Stimulated activated CD4-positive, alpha-beta T cell treated with anti-CD3 and anti-CD28 coated beads, Interleukin-4, amount 100 ng/mL, for 48 hours (primary cell): ENCODE measurements around the gene STPG1.
A peak's percentile ranks its signal among the peaks of the same experiment; 100 is the strongest.

ENCODE experiments used
- DNase-seq, 2 donors: peaks; one replicate each; pipeline ENCODE4 v3.0.0-alpha.2; 2020; ENCODE audit warnings: low read depth in 2 of 2

The STPG1 gene

DNA sequence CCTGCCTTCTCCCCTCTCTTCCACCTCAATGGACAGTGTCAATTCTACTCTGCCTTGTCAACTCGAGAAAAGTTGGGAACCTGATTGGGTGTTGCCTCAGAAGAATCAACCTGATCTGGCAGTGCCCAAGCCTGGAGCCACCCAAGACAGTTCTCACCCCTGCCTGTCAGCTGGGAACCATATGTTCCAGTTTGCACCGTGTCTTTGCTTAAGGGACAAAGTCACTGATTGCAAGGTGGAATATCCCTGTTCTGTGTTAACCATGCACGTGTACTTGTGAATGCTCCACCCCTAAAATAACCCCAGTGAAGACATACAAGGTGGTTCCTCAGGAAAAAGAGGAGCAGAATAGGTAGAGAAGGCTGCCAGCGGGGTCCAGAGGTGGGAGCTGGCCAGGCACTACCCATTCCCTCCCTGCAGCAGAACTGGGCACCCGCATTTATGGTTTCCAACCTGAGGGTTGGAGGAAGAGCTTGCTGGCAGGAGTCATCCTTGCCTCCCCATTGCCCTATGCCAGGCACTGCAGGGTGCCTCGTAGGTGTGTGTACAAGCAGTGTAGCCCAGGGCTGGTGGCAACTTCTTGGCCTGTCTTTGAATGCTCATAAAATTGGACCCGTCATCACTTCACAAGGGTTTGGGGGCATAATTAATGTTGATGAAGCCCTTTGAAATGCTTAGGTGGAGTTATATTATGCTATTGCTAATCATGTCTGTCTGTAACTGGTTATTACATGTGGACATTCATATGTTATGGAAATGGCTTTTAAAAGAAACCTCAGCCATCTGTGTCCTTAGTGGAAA, 13.4 kb upstream of the STPG1 start:
- no peak for DNase-seq

DNA sequence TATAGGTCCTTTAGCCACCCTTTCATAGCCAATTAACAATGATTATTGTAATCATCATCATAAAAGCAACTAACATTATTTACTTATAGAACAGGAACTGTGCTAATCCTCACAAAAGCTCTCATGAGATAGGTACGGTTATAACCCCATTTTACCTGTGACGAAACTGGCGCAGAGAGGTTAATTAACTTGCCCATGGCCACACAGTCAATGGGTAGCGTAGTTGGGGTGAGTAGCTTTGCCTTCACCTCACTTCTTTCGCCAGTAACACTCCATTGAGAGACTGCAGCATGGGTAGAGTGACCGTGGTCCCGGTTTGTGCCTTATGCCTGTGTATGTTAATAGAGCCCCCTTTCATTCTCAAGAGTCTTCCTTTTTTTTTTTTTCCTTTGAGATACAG, 12.3 kb upstream of the STPG1 start:
- no peak for DNase-seq

DNA sequence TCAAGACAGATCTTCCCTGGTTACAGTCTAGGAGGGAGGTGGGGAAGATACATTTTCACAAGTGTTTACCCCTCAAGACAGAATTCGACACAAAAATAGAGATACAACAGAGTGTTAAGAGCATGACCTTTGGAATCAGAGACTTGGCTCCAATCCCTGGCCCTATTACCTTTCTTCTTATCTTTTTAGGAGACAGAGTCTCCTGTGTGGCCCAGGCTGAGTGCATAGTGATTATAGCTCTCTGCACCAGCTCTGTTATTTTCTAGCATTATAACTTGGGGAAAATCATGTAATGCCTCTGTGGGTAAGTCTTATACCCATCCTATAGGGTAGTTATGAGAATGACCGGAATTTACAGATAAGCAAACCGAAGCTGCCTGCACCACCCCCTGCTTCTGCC, 11.9 kb upstream of the STPG1 start:
- no peak for DNase-seq

DNA sequence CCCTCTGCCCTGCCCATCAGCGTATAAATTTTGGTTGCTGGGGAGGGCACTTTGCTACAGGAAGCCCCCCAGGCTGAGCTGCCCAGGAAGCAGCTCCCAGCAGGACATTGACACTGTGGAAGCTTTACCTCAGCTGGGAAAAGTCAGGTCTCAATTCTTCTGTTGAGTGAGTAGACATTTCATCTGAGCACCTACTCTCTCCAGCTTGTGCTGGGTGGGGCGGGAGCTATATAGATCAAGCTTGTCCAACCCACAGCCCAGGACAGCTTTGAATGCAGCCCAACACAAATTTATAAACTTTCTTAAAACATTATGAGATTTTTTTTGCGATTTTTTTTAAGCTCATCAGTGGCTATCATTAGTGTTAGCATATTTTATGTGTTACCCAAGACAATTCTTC, 11.4 kb upstream of the STPG1 start:
- no peak for DNase-seq

DNA sequence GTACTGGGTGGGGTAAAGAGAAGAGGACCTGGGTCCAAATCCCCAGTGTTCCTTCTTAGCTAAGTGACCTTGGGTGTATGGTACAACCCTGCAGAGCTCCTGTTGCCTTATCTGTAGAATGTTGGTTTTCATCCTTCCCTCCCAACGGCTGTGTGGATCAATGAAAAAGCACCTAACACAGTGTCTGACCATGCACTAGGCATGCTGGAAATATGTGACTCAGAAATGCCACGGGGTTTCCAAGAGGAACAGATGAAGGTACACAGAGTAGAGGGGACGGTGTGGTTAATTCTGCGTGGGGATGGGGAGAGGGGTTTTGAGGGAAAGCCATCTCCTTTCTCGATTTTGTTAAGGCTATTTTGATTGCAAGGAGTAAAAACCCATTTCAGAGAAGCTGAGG, 10.6 kb upstream of the STPG1 start:
- no peak for DNase-seq

DNA sequence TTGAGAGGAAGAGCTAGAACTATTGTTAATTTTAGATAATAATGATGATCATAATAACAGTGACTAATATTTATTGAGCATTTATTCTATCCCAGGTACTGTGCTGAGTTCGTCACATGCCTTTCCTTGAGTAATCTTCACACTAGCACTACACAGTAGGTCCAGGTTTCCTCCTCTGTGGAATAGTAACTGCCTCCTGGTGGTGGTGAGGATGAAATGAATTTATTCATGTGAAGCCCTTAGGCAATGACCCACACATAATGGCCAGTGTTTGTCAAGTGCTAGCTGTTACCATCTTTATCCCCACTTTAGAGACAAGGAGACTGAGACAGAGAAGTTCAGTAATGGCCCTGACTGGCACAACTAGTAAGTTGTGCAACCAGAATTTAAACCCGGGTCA, 7.9 kb upstream of the STPG1 start:
- no peak for DNase-seq

DNA sequence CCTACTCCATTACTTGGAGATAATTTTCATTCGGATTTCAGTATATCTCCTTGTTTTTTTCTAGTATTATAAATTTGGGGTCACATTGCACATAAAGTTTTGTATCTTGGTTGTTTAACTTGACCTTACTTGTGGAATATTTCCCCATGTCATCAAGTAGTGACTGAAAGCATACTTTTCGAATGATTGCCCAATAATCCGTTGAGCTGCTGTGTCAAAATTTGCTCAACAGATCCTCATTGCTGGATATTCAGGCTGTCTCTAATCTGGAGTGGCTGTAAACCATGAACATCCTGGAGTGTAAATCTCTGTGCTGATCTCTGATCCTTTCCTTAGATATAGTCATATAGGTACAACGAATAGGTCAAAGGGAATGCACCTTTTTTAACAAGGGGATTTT, 7.0 kb upstream of the STPG1 start:
- no peak for DNase-seq

DNA sequence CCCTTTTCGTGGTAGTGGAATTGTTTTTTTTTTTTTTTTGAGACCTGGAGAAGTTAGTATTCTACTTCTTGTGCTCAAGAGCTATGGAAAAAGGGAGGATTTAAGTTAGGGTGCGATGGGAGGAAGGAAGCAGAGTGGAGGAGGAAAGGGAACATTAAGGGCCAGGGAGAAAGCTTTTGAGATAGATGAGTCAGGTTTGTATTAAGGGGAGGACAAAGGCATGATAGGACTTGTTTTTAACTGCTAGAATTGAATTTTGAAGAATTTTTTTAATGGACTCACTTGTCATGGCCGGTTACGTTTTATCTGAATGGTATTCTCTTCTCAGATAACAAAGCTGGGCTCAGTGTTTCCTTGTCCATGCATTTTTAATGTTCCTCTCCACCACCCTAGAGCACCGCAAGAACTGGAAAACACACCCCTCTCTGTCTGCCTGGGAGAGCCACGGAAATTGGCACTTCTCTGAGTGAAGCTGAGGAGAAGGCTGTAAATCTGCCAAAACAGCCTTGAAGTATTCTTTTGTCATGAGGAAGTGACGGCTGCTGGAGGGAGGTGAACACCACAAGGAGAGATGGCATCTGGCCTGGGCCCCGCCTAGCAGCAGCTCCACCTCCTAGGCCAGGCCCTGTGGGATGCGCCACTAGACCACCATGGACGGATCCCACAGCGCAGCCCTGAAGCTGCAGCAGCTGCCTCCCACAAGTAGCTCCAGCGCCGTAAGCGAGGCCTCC, 5.5 kb upstream of the STPG1 start:
- DNase-seq = no peak

DNA sequence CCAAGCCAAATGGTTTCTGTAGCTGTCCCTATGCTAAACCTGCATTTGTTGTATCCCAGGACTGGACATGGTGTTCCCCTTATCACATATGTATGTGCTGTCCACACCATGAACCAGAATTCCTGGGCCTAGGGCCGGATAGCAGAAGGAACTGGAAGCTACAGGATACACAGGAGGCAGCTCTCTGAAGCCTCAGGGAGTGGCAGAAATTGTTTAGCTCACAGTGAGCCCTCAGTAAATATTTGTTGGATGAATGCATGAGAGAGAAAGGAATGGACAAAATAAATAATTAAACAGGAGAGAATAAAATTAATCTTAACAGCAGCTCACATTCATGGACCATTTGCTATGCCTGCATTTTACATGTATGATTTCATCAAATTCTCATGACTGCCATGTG, 4.1 kb upstream of the STPG1 start:
- DNase-seq = no peak

DNA sequence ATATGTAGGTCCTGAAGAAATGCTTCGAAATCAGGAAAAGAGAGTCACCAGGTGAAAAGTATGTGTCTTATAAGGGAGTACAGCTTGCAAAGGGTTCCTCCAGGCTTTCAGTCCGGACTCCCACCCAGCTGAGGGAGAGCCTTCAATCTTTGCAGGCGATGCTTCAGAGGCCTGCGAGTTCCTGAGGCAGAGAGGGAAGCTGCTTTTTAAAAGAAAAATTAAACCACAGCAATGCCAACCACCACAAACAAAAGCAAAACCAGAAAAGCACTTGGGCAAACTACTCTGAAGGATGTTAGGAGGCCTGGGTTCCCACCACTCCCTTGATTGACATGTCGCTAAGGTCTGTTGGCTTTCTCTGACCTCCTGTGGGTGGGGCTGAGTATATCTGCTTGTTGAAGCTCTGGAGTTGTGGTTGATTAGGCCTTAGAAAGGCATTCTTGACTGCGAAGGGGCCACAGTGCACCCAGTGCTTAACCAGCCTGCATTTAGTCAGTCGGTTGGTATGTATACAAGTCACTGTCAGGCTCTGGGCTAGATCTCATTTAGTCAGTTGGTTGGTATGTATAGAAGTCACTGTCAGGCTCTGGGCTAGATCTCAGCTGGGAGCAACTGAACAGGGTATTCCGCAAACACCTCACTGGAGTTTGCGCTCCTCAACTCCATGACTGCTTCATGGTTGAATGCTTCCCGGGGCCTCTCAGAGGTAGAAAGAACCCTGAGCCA, 3.2 kb upstream of the STPG1 start:
- DNase-seq = no peak

DNA sequence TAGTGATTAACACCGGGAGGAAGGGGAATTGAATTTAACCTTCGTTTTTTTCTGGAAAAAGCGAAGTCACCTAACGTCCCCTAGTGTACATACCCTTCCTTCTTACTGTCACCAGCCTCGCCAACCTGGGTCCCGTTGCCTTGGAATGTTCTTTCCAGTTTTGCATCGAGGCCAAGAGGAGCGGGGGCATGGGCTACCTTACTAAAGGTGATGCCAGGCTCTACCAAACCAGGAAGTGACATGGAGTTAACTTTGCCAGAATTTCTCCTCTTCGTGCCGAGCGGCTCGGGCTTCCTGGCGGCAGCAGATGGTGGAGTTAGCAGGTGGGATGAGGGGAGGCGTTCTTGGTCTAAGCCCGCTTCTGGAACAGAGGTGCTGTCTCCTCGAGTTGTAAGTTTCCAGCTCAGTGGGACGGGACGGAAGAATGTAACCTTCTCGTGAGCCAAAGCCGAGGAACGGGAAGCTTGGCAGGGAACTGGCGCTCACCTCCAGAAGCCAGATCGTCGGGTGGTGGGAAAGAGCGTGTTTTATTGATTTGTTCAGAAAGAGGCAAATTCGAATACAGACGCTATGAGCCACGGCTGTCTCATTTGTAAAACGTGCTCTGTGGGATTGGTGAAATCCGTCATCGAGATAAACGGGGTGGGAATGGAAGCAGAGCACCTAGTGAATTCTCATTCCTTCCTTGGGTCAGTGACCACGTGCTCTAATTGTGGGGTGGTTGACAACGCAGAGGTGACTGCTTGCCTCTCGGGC, 2.5 kb upstream of the STPG1 start:
- DNase-seq = no peak

DNA sequence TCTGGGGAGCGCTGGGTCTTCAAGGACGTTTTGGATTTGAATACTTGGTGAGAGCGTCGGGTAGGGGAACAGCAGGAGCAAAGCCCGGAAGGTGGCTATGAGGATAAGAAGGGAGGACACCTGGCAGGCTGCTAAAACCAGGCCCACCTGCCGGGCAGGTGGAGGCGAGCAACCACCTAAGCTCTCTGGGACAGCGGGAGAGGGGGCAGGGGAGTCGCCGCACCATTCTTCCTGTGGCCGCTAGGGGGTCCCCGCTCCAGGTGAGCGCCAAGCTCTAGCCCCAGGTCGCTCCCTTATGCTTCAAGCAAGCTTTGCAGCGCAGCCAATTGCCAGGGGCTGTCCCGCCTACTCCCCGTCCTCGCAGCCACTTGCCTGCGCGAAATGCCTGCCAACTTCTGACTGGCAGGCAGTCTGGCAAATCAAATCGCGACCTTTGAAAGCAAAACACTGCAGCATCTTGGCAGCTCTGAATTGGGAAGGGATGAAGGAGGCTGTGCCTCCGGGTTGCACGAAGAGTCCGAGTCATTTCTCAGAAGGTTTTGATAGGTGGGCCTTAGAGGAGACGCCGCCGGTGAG, 1.8 kb upstream of the STPG1 start, which contains the start of gene NIPAL3:
Gene NIPAL3 (plus strand): TSS at position 469 of the 576 bp plus-strand sequence. CDS start 3,746 bp downstream, outside the sequence.
- peak; percentile 94 to 98 for DNase-seq

DNA sequence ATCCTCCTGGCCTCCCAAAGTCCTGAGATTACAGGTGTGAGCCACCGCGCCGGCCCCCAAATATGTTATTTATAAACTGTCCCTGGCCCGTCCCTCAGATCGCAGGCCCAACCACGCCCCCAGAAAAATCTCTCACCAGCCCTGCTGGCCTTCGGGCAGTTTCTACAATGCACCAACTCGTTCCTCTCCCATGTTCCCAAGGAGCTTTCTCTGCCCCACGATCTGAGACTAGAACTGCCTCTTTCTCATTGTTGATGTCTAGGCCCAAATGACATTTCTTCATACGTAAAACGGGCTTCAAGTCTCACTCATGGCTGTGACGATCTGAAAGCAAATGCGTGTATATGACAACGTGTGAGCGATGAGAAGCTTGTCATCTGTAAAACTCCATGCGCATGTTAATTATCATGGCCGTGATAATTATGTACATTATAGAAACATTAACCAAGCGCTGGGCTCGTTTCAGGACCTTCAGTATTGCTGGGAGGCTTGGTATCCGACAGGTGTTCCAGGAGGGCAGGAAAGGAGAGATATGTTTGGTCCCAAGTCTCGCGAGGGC, 1.3 kb upstream of the STPG1 start:
- DNase-seq = no peak

DNA sequence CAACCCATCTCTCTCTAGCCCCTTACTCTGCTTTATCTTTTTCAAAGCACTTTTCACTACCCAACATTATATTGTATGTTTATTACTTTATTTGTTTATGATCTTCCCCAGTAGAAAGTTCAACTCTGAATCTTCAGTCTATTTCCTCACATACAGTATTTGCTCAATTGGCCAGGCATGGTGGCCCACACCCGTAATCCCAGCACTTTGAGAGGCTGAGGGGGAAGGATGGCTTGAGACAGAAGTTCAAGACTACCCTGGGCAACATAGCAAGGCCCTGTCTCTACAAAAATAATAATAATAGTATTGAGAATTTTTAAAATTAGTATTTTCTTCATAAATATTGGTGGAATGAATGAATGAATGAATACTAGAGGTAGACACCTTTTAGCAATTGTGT, 1.2 kb downstream of the STPG1 start:
- DNase-seq = no peak

DNA sequence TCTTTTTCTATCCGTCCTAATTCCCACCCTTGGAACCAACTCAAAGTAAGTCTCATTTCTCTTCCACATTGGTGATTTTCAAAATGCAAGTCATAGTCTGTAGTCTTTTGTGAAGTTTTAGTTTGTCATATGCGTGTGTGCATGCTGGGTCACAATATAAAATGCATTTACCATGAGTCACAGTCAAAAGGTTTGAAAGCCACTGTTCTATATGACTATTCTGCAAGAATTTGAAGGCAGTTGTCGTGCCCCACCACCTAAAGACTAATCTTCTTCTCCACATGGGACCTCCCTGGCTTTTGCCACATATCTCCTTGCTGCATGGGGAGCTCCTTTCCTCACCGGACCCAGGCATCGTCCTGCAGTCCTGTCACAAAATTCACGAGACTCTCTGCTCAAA, 1.6 kb downstream of the STPG1 start:
- DNase-seq = no peak

DNA sequence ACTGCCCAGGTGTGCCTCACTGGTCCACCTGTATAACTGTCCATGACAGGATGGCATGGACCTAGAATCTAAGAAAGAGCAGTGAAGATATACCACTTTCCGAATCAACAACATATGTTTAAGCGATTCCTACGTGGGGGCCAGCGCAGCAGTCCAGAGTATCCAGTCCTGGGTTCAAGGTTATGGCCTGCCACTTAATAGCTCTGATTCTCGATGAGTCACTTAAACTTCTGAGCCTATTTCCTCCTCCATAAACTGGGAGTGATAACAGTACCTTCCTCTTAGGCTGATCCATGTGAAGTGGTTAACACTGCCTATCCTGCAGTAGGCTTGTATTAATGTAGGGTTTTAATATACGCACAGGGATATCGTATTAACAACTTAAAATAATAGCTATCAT, 2.8 kb downstream of the STPG1 start:
- no peak for DNase-seq

DNA sequence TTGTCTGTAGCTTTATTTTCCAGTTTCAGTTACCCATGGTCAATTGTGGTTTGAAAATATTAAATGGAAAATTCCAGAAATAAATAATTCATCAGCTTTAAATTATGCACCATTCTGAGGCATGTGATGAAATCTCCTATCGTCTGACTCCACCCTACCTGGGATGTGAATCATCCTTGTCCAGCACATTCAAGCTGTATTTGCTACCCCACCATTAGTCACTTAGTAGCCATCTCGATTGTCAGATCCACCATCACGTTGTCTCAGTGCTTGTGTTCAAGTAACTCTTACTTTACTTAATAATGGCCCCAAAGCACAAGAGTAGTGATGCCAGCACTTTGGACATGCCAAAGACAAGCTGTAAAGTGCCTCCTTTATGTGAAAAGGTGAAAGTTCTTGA, 4.0 kb downstream of the STPG1 start:
- DNase-seq = no peak

DNA sequence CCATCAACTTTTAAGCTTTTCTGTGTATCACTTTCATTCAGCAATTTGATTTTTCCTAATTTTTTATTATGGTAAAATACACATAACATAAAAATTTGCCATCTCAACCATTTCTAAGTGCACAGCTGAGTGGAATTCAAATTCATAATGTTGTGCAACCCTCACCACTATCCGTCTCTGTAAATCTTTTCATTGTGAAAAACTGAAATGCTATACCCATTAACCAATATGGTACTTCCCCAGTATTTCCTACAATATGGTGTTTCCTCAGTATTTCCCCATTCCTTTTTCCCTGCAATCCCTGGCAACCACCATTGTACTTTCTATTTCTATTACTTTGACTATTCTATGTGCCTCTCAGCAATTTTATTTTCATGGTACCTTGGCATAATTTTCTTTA, 6.8 kb downstream of the STPG1 start:
- no peak for DNase-seq

DNA sequence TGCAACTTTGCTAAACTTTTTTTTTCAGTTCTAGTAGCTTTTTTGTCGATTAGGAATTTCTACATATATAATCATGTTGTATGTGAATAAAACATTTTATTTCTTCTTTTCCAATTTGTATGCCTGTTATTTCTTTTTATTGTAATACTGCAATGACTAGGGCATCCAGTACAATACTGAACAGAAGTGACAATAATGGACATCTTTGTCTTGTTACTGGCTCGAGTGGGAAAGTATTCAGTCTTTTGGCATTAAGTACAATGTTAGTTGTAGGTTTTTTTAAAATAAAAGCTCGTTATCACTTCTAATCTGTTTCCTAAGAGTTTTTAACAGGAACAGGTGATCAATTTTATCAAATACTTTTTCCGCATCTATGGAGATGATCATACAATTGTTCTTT, 9.8 kb downstream of the STPG1 start:
- no peak for DNase-seq

DNA sequence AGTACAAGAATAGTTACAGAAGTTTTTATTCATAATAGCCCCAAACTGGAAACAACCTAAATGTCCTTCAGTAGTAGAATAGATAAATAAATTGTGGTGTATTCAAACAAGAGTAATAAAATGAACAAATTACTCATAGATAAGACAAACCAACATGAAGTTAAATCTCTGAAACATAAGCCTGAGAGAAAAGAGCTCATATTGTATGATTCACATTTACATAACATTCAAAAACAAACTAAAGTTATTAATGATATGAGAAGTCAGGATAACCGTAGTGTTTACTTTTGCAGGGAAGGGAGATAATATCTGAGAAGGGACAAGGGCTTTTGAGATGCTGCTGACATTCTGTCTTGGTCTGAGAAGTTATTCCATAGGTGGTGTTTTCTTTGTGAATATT, 13.5 kb downstream of the STPG1 start:
- no peak for DNase-seq

DNA sequence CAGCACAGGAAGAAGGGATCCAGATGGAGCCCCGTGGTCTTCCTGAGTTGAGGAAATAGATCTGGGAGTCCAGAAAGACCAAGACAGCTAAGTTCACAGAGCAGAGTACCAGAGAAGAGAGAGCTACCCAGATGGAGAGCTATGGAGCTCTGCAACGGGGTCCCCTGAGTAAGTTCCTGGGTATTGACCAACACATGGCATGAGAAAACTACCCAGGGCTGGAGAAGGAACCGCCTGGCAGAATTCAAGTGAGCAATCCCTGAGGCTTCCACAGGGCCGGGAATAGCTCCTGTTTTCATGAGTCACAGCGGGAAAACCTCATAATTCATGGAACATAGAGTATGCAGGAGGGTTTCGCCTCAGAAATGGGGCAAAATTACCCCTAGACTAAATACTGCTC, 19.7 kb downstream of the STPG1 start:
- DNase-seq = no peak
